AG08395 (cell line): ENCODE measurements around the gene SRSF4.
"Not testable (repeated sequence)": the region's sequence is repeated elsewhere in the genome, so short reads cannot be mapped to it uniquely, and the experiment has no call there.

Source experiments
- DNase-seq: peaks from one replicate; pipeline ENCODE4 v3.0.0; 2012; ENCODE audit warnings: mixed read lengths, low spot score

The SRSF4 gene

DNA sequence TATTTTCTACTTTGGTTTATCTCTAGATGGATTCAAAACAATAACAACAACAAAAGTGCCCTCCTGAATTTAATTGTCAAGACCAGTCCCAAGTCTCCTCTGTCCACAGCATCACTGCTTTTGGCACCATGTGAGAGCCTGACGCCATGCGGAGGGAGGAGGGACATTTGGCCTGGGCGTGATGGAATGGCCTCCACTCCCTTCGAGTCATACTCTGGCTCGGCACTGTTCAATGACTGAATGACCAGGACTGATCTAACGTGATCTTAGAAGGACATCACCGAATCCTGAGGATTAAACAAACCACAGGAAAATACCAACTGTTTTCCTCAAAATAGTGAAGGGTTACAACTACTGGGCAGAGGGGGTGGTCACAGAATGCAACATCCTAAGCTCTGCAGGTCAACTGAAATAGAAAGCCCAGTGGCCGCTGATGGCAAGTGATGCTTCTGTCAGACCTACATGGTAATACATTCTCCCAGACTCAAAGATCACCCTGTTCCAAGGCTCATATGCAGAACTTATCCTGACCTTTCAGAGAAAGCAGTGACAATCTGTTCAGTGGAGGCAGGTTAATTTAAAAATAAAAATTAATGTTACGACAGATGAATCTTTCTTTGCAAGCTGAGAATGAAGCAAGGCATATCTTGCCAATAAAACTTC, 19.1 kb downstream of the SRSF4 start:
- peak; percentile 52 for DNase-seq

- no peak for DNase-seq
These were observed 19.7 kb downstream of the SRSF4 start for GRCh38 chr1:29162025-29162424.

- DNase-seq: no peak
These were observed 21.9 kb downstream of the SRSF4 start for GRCh38 chr1:29159773-29160172.

- no peak for DNase-seq
These were observed 24.5 kb downstream of the SRSF4 start for GRCh38 chr1:29157269-29157601.

DNA sequence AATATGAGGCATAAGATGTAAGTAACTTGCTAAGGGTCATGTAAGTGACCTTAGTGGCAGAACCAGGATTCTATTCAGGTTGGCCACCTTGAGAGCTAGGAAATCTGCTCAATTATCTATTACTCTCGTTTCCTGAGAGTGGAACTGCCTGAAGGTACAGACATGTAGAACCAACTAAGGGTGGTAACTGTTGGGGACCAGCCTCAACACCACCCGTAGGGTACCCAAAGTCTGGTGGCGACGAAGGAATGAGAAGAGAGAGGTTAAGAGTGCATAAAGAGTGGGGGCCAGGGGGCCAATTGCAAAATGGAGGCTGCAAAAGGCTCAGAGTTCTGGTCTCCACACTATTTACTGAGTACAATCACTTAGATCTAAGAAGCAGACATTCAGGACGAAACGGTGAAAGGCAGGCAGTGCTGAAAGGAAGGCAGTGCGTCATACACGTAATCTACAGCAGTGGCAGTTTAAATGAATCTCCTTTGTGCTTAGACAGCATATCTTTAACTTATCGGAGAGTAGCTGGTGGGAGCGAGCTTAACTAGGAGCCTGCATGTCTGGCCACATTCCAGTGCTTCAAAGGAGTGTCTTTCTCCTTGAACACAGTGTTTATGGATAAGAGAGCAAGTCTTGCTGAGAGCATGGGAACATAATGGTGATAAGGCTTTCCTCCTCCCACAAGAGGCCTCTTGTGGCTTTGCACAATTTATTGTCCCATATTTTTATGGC, 25.0 kb downstream of the SRSF4 start:
- DNase-seq: no peak

DNA sequence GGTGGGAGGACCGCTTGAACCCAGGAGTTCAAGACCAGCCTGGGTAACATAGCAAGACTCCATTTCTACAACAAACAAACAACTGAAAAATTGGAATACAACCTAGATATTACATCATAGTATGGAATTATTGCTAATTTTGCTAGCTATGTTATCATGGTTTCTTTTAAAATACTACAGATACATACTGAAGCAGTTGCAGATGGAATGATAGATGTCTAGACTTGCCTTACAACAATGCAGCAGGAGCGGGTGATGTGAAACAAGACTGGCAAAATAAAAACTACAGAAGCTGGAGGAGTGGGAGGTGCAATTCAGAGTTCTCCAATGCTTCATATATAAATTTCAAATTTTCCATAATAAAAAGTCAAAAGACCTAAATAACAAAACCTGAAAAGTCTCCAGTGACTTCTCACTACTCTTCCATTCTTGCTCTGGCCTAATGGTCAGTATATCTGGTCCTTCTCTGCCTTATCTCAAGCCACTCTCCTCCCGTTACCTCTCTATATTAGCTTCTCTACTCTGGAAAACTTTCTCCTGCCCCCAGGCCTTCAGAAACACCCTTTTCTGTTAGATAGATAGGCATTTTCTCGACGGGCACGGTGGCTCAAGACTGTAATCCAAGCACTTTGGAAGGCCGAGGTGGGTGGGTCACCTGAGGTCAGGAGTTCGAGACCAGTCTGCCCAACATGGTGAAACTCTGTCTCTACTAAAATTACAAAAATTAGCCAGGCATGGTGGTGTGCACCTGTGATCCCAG, 29.5 kb downstream of the SRSF4 start:
- no peak for DNase-seq

- not testable (repeated sequence) for DNase-seq
These were observed 31.4 kb downstream of the SRSF4 start for GRCh38 chr1:29150346-29150745.

- no peak for DNase-seq
These were observed 32.8 kb downstream of the SRSF4 start for GRCh38 chr1:29148656-29149491.

- peak; percentile 85 for DNase-seq
These were observed 35.8 kb downstream of the SRSF4 start for GRCh38 chr1:29145739-29146437.

GRCh38 chr1:29144178-29144577, 37.5 kb downstream of the SRSF4 start:
- DNase-seq: no peak

DNA sequence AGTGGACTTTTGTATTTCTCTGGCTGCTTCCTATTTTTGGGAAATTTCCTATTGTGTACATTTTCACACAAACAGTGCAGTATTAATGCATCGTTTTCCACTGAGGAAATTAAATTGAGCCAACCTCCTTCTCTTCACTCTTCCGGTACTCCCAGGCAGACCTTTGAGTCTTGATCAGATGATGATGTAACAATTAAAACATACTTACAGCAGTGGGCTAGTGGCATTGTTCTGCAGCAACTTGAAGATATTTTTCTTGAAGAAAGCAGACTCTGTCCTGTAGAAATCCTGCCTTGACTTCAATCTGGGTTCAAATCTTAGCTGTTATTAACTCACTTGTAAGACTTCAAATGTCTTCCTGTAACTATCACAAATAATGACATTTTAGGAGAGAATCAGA, 39.0 kb downstream of the SRSF4 start:
- DNase-seq: no peak

DNA sequence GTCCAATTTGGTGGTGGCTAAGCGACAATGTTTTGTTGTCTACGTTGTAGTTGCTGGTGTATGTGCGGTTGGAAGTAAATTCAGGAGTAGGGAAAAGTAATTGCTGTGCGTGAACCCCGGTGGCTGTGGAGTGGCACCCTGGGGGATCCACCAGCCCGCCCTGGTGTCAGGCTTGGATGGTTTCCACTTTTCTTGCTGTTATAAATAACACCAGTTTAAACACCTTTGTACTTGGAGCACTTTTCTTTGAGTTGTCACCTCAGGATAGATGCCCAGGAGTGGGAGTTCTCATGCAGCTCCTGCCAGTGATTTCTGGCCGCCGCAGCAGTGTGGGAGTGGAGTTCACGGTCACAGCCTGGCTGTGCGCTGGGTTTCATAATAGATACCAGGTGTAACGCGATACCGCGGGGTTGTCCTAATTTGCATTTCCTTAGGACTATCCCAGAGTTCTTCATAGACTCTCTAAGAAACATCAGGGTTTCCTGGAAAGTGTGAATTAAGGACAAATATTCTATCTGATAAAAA, 45.2 kb downstream of the SRSF4 start:
- DNase-seq: peak; percentile 48

GRCh38 chr1:29134695-29135028, 47.0 kb downstream of the SRSF4 start:
- DNase-seq: no peak

DNA sequence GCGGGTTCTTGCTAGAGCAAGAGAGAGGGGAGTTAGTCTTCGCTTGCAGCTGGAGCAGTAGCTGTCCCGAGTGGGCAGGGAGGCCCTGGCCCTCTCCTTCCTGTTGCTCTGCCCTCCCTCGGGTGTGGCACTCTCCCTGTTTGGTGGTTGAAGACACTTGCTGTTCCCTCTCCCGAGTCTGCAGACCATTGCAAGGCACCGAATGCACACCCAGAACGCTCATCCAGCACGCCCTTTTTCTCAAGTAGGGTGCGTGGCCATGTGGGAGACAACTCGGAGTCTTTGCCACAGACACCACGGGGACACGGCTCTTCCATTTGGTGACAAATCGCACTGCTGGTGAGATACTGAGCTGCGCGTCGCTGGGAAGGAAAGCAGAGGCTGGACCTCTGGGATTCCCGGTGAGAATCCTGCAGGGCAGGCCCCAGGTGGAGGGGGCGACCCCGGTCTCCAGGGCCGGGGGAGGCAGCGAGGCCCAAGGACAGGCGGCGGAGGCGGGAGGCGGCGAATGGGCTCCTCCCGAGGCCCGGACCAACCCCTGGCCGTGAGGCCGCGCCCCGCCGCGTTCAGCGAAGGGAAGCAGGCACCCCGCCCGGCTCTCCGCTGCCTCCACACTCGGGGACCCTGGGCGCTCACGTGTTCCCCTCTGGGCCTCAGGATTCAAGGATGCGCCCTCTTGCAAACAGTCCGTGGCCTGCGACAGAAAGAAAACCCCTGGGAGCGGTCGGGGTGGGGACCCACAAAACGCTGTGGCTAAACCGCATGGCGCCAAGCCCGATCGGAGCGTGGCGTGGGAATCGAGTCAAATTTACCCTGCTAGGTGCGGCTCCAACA, 47.6 kb downstream of the SRSF4 start:
- DNase-seq: no peak

- not testable (repeated sequence) for DNase-seq
These were observed 50.6 kb downstream of the SRSF4 start for GRCh38 chr1:29131056-29131455.

- peak; percentile 52 for DNase-seq
These were observed 51.8 kb downstream of the SRSF4 start for GRCh38 chr1:29129916-29130315.

DNA sequence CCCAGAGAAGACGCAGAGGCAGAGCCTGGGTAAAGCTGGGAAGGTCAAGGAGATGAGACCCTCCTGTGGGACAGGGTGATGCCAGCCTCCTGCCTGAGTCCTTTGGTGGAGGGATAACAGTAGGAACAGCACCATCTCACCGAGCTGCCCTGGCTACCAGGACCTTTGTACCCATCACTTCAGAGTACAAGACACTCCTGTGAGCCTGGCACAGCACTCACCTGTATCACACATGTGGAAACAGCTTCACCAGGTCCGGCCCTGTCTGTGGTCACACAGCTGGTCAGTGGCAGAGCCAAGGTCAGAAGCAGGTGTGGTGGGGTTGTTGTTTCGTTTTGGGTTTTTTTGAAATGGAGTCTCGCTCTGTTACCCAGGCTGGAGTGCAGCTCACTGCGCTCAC, 53.0 kb downstream of the SRSF4 start:
- DNase-seq: no peak

DNA sequence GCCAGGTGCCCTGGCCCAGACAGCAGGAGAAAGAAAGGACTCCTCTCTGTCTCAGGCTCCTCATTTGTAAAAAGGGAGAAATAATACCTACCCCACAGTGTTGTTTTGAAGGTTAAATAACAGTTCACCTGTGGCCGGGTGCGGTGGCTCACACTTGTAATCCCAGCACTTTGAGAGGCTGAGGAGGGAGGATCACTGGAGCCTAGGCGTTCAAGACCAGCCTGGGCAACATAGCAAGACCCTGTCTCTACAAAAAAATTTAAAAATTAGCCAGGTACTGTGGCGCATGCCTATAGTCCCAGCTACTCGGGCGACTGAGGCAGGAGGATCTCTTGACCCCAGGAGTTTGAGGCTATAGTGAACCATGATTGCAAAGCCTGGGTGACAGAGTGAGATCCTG, 55.5 kb downstream of the SRSF4 start:
- no peak for DNase-seq

DNA sequence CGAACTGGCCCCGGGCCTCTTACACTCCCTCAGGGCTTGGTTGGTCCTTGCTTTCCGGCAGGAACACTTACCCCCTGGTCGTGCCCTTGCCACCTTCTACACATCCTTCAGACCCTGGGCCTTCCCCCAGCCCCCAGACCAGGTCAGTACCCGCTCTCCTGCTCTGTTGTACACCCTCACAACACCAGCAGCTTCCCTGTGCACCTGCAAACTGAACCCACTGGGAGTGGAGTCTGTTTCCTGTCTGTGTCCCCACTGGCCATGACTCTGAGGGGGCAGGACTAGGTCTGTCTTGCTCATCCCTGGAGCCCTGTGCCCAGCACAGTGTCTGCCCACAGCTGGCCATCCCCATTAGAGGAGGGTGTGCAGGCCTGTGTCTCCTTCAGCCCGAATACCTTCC, 55.9 kb downstream of the SRSF4 start:
- DNase-seq: no peak

- DNase-seq: no peak
These were observed 56.5 kb downstream of the SRSF4 start for GRCh38 chr1:29125237-29125641.
